SU-DHL-6 (cell line): ENCODE results near the gene BRSK2.

ENCODE experiments used
- EZH2phosphoT487 ChIP-seq: fragments of 200-600 bp; sonication (generic), shearing (Covaris generic); conservative IDR thresholded peaks from 2 replicates; pipeline ENCODE4 v1.6.1; 2018; ENCODE audit warnings: mild to moderate bottlenecking, antibody characterized with exemption, low read length, moderate library complexity, mixed read lengths
- TF ChIP-seq, protein P1 (sequence below): fragments of 200-600 bp; sonication (generic); IDR thresholded peaks from one replicate; pipeline ENCODE4 v1.5.1; 2017; ENCODE audit warnings: antibody characterized with exemption, mild to moderate bottlenecking, low read length, moderate library complexity; ENCODE audit not compliant: insufficient read depth, poor library complexity, severe bottlenecking

DNA sequence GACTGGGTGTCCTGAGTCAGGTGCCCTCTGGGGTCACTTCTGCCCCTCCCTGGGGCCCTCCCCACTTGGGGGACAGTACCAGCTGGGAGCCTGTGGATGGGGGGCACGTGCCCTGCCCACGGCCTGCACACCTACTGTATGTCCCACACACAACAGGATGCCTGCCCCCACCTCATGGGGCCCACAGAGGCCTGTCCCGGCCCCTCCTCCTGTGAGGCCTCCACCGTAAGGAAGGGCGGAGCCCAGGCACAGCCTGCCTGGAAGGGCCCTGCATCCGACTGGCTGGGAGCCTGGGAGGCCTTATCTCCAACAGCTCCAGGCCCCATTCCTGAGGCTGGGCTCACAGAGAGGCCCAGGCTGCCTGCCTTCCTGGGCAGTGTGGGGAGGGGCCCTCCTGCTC lies 47.8 kb downstream of the BRSK2 start:
- TF ChIP-seq, protein P1, sequence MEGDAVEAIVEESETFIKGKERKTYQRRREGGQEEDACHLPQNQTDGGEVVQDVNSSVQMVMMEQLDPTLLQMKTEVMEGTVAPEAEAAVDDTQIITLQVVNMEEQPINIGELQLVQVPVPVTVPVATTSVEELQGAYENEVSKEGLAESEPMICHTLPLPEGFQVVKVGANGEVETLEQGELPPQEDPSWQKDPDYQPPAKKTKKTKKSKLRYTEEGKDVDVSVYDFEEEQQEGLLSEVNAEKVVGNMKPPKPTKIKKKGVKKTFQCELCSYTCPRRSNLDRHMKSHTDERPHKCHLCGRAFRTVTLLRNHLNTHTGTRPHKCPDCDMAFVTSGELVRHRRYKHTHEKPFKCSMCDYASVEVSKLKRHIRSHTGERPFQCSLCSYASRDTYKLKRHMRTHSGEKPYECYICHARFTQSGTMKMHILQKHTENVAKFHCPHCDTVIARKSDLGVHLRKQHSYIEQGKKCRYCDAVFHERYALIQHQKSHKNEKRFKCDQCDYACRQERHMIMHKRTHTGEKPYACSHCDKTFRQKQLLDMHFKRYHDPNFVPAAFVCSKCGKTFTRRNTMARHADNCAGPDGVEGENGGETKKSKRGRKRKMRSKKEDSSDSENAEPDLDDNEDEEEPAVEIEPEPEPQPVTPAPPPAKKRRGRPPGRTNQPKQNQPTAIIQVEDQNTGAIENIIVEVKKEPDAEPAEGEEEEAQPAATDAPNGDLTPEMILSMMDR: no peak
- TF ChIP-seq EZH2phosphoT487: no peak
